H9 (cell line): ENCODE results near the gene STARD10. TPM values are rescaled to one million over a fixed set of nuclear protein-coding genes. Genes with fewer than 3 reads are reported as not detected.

Experiments used
- DNase-seq: peaks from one replicate; pipeline ENCODE4 v3.0.0-alpha.2; 2017
- H2AFZ ChIP-seq: one replicate; pipeline ENCODE4 v1.6.1; 2013; ENCODE audit warnings: mild to moderate bottlenecking, low read length, control low read depth, moderate library complexity
- H2AK5ac ChIP-seq: 2 replicates; pipeline ENCODE4 v1.6.1; 2013; ENCODE audit warnings: low read length, control low read depth, mixed read lengths; ENCODE audit not compliant: insufficient read length
- H2BK120ac ChIP-seq: one replicate; pipeline ENCODE4 v1.6.1; 2013; ENCODE audit warnings: low read depth, mild to moderate bottlenecking, low read length, control low read depth, inconsistent platforms; ENCODE audit not compliant: poor library complexity, severe bottlenecking
- H2BK12ac ChIP-seq: 2 replicates; pipeline ENCODE4 v1.6.1; 2013; ENCODE audit warnings: low read length, control low read depth, mixed read lengths, low read depth; ENCODE audit not compliant: insufficient read length
- H2BK15ac ChIP-seq: 2 replicates; pipeline ENCODE4 v1.6.1; 2013; ENCODE audit warnings: low read depth, low read length, control low read depth
- H2BK20ac ChIP-seq: one replicate; pipeline ENCODE4 v1.6.1; 2013; ENCODE audit warnings: low read depth, mild to moderate bottlenecking, low read length, control low read depth, inconsistent platforms; ENCODE audit not compliant: poor library complexity, severe bottlenecking
- H2BK5ac ChIP-seq: 2 replicates; pipeline ENCODE4 v1.6.1; 2013; ENCODE audit warnings: low read length, control low read depth, mixed read lengths; ENCODE audit not compliant: insufficient read length
- H3K14ac ChIP-seq: 2 replicates; pipeline ENCODE4 v1.6.1; 2013; ENCODE audit warnings: low read length, control low read depth; ENCODE audit not compliant: insufficient read depth
- H3K18ac ChIP-seq: 2 replicates; pipeline ENCODE4 v1.6.1; 2013; ENCODE audit warnings: low read depth, mild to moderate bottlenecking, mixed read lengths, low read length, control low read depth; ENCODE audit not compliant: insufficient read length
- H3K23ac ChIP-seq: 2 replicates; pipeline ENCODE4 v1.6.1; 2013; ENCODE audit warnings: low read length, control low read depth, mixed read lengths, low read depth; ENCODE audit not compliant: insufficient read length
- H3K23me2 ChIP-seq: 2 replicates; pipeline ENCODE4 v1.6.1; 2013; ENCODE audit warnings: low read depth, mild to moderate bottlenecking, mixed read lengths, low read length, control low read depth; ENCODE audit not compliant: insufficient read length, poor library complexity, severe bottlenecking
- H3K27ac ChIP-seq: 2 replicates; pipeline ENCODE4 v1.5.1; 2013; ENCODE audit warnings: low read length, control low read depth, mixed read lengths, low read depth; ENCODE audit not compliant: insufficient read length
- H3K27me3 ChIP-seq: 2 replicates; pipeline ENCODE4 v1.6.1; 2013; ENCODE audit warnings: low read length, control low read depth, inconsistent platforms; ENCODE audit not compliant: insufficient read depth
- H3K4ac ChIP-seq: 2 replicates; pipeline ENCODE4 v1.6.1; 2013; ENCODE audit warnings: low read depth, mild to moderate bottlenecking, control low read depth, inconsistent platforms, low read length, moderate library complexity
- H3K4me1 ChIP-seq: 2 replicates; pipeline ENCODE4 v1.6.1; 2013; ENCODE audit warnings: low read length, control low read depth, inconsistent platforms; ENCODE audit not compliant: insufficient read depth
- H3K4me2 ChIP-seq: 2 replicates; pipeline ENCODE4 v1.6.1; 2013; ENCODE audit warnings: low read length, control low read depth, mixed read lengths; ENCODE audit not compliant: insufficient read length, insufficient read depth
- H3K56ac ChIP-seq: 2 replicates; pipeline ENCODE4 v1.6.1; 2013; ENCODE audit warnings: low read depth, mild to moderate bottlenecking, mixed read lengths, low read length, control low read depth; ENCODE audit not compliant: insufficient read length
- H3K79me1 ChIP-seq: 2 replicates; pipeline ENCODE4 v1.6.1; 2013; ENCODE audit warnings: low read depth, mild to moderate bottlenecking, moderate library complexity, low read length, control low read depth, inconsistent platforms; ENCODE audit not compliant: insufficient read depth, poor library complexity, severe bottlenecking
- H3K79me2 ChIP-seq: 2 replicates; pipeline ENCODE4 v1.6.1; 2013; ENCODE audit warnings: low read length, control low read depth, inconsistent platforms; ENCODE audit not compliant: insufficient read depth
- H3K9ac ChIP-seq: 2 replicates; pipeline ENCODE4 v1.6.1; 2013; ENCODE audit warnings: low read length, control low read depth, mixed read lengths; ENCODE audit not compliant: insufficient read length; ENCODE audit errors: extremely low read depth
- H3K9me3 ChIP-seq: one replicate; pipeline ENCODE4 v1.6.1; 2013; ENCODE audit warnings: low read depth, low read length, inconsistent platforms; ENCODE audit not compliant: control insufficient read depth
- H3T11ph ChIP-seq: one replicate; pipeline ENCODE4 v1.6.1; 2013; ENCODE audit warnings: mild to moderate bottlenecking, low read length, control low read depth, inconsistent platforms
- H4K20me1 ChIP-seq: one replicate; pipeline ENCODE4 v1.6.1; 2013; ENCODE audit not compliant: control insufficient read depth, insufficient read length, insufficient read depth
- H4K5ac ChIP-seq: 2 replicates; pipeline ENCODE4 v1.6.1; 2013; ENCODE audit warnings: low read depth, mild to moderate bottlenecking, mixed read lengths, low read length, control low read depth; ENCODE audit not compliant: insufficient read length
- H4K8ac ChIP-seq: replicated peaks from 2 replicates; pipeline ENCODE4 v1.6.1; 2013; ENCODE audit warnings: low read length, control low read depth, mixed read lengths, low read depth; ENCODE audit not compliant: insufficient read length
- H4K91ac ChIP-seq: 2 replicates; pipeline ENCODE4 v1.6.1; 2013; ENCODE audit warnings: low read depth, mild to moderate bottlenecking, moderate library complexity, mixed read lengths, low read length, control low read depth; ENCODE audit not compliant: insufficient read length
- H3K27ac Mint-ChIP-seq, 3 experiments: 2 replicates in 2 of 3; 3 replicates in 1 of 3; pipeline ENCODE4 v1.8.0; 2020 to 2021; ENCODE audit warnings: mixed read lengths in 3 of 3, mild to moderate bottlenecking in 1 of 3, moderate library complexity in 1 of 3
- H3K27me3 Mint-ChIP-seq: 2 replicates; pipeline ENCODE4 v1.8.0; 2021; ENCODE audit warnings: low read depth, mild to moderate bottlenecking, moderate library complexity, mixed read lengths
- H3K36me3 Mint-ChIP-seq, 3 experiments: 2 replicates in 2 of 3; 3 replicates in 1 of 3; pipeline ENCODE4 v1.8.0; 2020 to 2021; ENCODE audit warnings: low read depth in 3 of 3, mixed read lengths in 3 of 3; ENCODE audit not compliant: insufficient read depth in 1 of 3
- H3K4me1 Mint-ChIP-seq, 2 experiments: 2 replicates each; pipeline ENCODE4 v1.8.0; 2020; ENCODE audit warnings: mixed read lengths in 2 of 2
- H3K4me3 Mint-ChIP-seq, 2 experiments: 2 replicates in 1 of 2; 3 replicates in 1 of 2; pipeline ENCODE4 v1.8.0; 2020 to 2021; ENCODE audit warnings: mild to moderate bottlenecking in 2 of 2, mixed read lengths in 2 of 2, moderate library complexity in 1 of 2
- H3K9me3 Mint-ChIP-seq, 2 experiments: 2 replicates in 1 of 2; 3 replicates in 1 of 2; pipeline ENCODE4 v1.8.0; 2020; ENCODE audit warnings: mild to moderate bottlenecking in 2 of 2, mixed read lengths in 2 of 2, moderate library complexity in 1 of 2
- WGBS: extraction: QIAGEN DNeasy Blood & Tissue Kit; methylation state at CpG from one replicate; pipeline ENCODE4 v1.1.7; 2013; ENCODE audit warnings: missing lambda C conversion rate, low lambda C conversion rate, mixed read lengths; ENCODE audit not compliant: insufficient read length; ENCODE audit errors: extremely low coverage; 5-methylcytosine and 5-hydroxymethylcytosine counted together
- total RNA-seq: library from RNA; stranded (reverse); gene quantifications from 2 replicates; pipeline ENCODE4 v1.2.1, GENCODE V29; 2021
- TF ChIP-seq, protein P1 (sequence below): fragments of 200-600 bp; sonication (generic); conservative IDR thresholded peaks from 3 replicates; pipeline ENCODE4 v1.8.0; 2021; ENCODE audit warnings: antibody characterized with exemption, mild to moderate bottlenecking

STARD10 gene
- total RNA-seq, 1 experiment from 2014 or later: 24.4 TPM

DNA sequence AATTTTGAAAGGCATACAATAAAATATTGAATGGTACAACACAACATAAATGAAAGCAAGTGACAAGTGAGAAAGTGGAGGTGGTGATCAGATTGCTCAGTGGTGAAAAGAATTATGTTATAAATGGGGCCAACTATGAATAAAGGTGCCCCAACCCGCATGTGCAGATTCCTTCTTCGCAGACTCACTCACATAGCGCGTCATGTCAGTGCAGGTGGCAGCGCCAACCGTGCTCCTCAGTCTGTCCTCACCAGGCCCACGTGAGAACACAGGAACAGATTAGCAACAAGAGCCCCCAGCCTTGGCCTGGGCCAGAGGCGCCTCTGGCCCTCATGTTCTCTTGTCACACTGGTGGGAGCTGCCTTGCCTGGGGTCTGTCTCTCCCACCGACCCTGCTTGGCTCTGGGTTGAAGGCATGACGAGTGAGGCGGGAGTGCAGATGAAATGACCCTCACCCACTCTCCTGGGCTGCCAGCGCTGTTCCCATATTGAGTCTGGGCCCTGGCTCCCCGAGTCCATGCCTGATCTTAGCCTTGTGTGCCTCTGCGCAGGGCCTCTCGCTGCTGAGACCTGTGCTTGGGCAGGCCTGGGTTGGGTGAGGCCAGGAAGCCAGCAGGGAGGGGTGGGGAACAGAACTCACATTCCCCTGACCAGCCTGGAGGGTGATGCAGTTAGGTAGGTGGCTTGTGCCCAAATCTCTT is 26.7 kb upstream of the STARD10 start:
- Histone ChIP-seq H3K56ac (no peak overlapping the region), H3K4me2 (peak overlapping the region; percentile 61), H4K5ac (no peak overlapping the region), H3K4me1 (peaks cover 2% of the 10 kb centered on the region; the same call in 1 of the 2 replicates), H3K27ac (no peak overlapping the region), H2BK120ac (no peak overlapping the region), H2AK5ac (no peak overlapping the region), H3K14ac (no peak overlapping the region), H2BK20ac (no peak overlapping the region), H2AFZ (no peak overlapping the region), H3K23ac (no peak overlapping the region), H2BK5ac (no peak overlapping the region), H3K79me1 (no peaks in the 10 kb centered on the region), H2BK15ac (no peak overlapping the region), H4K91ac (no peak overlapping the region), H4K20me1 (no peaks in the 10 kb centered on the region), H3K4ac (no peak overlapping the region), H3T11ph (no peak overlapping the region), H2BK12ac (no peak overlapping the region), H3K9ac (no peak overlapping the region), H3K18ac (no peak overlapping the region), H3K79me2 (no peaks in the 10 kb centered on the region), H4K8ac (no peak overlapping the region), H3K23me2 (peaks cover 13% of the 10 kb centered on the region), H3K27me3 (no peaks in the 10 kb centered on the region; the same call in 1 of the 2 replicates), H3K9me3 (no peaks in the 10 kb centered on the region)
- Mint-ChIP-seq H3K4me3 (peak overlapping the region; percentile 62 to 65; a peak in 3 of 5 replicates), H3K4me1 (peaks cover 12 to 13% of the 10 kb centered on the region in 2 experiments), H3K27ac (no peak overlapping the region), H3K36me3 (peaks cover 4 to 20% (median 18%) of the 10 kb centered on the region in 3 experiments; a peak in 6 of 7 replicates), H3K9me3 (no peaks in the 10 kb centered on the region; a peak in 2 of 5 replicates), H3K27me3 (peaks cover 23% of the 10 kb centered on the region)
- no peak for DNase-seq
- no CpG with 5 or more reads among the region's 15 CpGs for WGBS
- TF ChIP-seq, protein P1, sequence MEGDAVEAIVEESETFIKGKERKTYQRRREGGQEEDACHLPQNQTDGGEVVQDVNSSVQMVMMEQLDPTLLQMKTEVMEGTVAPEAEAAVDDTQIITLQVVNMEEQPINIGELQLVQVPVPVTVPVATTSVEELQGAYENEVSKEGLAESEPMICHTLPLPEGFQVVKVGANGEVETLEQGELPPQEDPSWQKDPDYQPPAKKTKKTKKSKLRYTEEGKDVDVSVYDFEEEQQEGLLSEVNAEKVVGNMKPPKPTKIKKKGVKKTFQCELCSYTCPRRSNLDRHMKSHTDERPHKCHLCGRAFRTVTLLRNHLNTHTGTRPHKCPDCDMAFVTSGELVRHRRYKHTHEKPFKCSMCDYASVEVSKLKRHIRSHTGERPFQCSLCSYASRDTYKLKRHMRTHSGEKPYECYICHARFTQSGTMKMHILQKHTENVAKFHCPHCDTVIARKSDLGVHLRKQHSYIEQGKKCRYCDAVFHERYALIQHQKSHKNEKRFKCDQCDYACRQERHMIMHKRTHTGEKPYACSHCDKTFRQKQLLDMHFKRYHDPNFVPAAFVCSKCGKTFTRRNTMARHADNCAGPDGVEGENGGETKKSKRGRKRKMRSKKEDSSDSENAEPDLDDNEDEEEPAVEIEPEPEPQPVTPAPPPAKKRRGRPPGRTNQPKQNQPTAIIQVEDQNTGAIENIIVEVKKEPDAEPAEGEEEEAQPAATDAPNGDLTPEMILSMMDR: no peak
